Progenitor cell of endocrine pancreas (in vitro differentiated cells): ENCODE measurements around the gene BCAS3. TPM values are rescaled to one million over a fixed set of nuclear protein-coding genes. Genes with fewer than 3 reads are reported as not detected.

Source experiments
- DNase-seq: peaks from one replicate; pipeline ENCODE4 v3.0.0; 2021; ENCODE audit warnings: low spot score; ENCODE audit not compliant: unreplicated experiment
- H3K27ac Mint-ChIP-seq: 2 replicates; pipeline ENCODE4 v1.8.0; 2021; ENCODE audit warnings: mild to moderate bottlenecking, moderate library complexity, mixed read lengths
- H3K27me3 Mint-ChIP-seq: 2 replicates; pipeline ENCODE4 v1.8.0; 2021; ENCODE audit warnings: mixed read lengths
- H3K36me3 Mint-ChIP-seq: 2 replicates; pipeline ENCODE4 v1.8.0; 2022; ENCODE audit warnings: mixed read lengths; ENCODE audit not compliant: insufficient read depth
- H3K4me1 Mint-ChIP-seq: 2 replicates; pipeline ENCODE4 v1.8.0; 2021; ENCODE audit warnings: low read depth, mixed read lengths
- H3K4me3 Mint-ChIP-seq: 2 replicates; pipeline ENCODE4 v1.8.0; 2021; ENCODE audit warnings: low read depth, mild to moderate bottlenecking, moderate library complexity, mixed read lengths
- H3K9me3 Mint-ChIP-seq: 2 replicates; pipeline ENCODE4 v1.8.0; 2021; ENCODE audit warnings: low read depth, mixed read lengths
- CTCF ChIP-seq: fragments of 200-600 bp; sonication (generic); IDR thresholded peaks from one replicate; pipeline ENCODE4 v1.5.0; 2021; ENCODE audit warnings: antibody characterized with exemption, mild to moderate bottlenecking; ENCODE audit not compliant: unreplicated experiment
- total RNA-seq: library from RNA; stranded (reverse); gene quantifications from 2 replicates; pipeline ENCODE4 v1.2.1, GENCODE V29; 2021

Gene BCAS3
- total RNA-seq, 1 donor from 2014 or later = 36.1 TPM

GRCh38 chr17:60781880-60782412 is 104.3 kb downstream of the BCAS3 start:
- Mint-ChIP-seq H3K36me3 (no peaks in the 10 kb centered on the region), H3K4me3 (no peak overlapping the region), H3K9me3 (no peaks in the 10 kb centered on the region), H3K27me3 (no peaks in the 10 kb centered on the region), H3K27ac (no peak overlapping the region), H3K4me1 (no peaks in the 10 kb centered on the region)
- TF ChIP-seq CTCF = no peak
- DNase-seq = no peak

- H3K27ac Mint-ChIP-seq = no peak overlapping the region
Measured at GRCh38 chr17:60782742-60783141, 105.1 kb downstream of the BCAS3 start.

GRCh38 chr17:60790205-60790604 is 112.6 kb downstream of the BCAS3 start:
- TF ChIP-seq CTCF = no peak
- Mint-ChIP-seq H3K36me3 (no peaks in the 10 kb centered on the region), H3K9me3 (peaks cover 6% of the 10 kb centered on the region), H3K27ac (no peak overlapping the region), H3K27me3 (no peaks in the 10 kb centered on the region), H3K4me1 (no peaks in the 10 kb centered on the region), H3K4me3 (no peak overlapping the region)
- DNase-seq = no peak

More at GRCh38 chr17:60782742-60783141, 105.1 kb downstream of the BCAS3 start:
- Mint-ChIP-seq H3K9me3 (no peaks in the 10 kb centered on the region), H3K27me3 (no peaks in the 10 kb centered on the region), H3K4me1 (no peaks in the 10 kb centered on the region), H3K4me3 (no peak overlapping the region), H3K36me3 (no peaks in the 10 kb centered on the region)
- TF ChIP-seq CTCF = no peak
- DNase-seq = no peak

GRCh38 chr17:60792250-60792898 is 114.7 kb downstream of the BCAS3 start:
- H3K4me1 Mint-ChIP-seq = no peaks in the 10 kb centered on the region
- DNase-seq = no peak
- H3K27ac Mint-ChIP-seq = no peak overlapping the region
- no peaks in the 10 kb centered on the region for H3K36me3 Mint-ChIP-seq
- peaks cover 6% of the 10 kb centered on the region for H3K9me3 Mint-ChIP-seq
- H3K27me3 Mint-ChIP-seq = no peaks in the 10 kb centered on the region
- no peak overlapping the region for H3K4me3 Mint-ChIP-seq
- no peak for TF ChIP-seq CTCF

- TF ChIP-seq CTCF = no peak
- Mint-ChIP-seq H3K27ac (no peak overlapping the region), H3K4me1 (no peaks in the 10 kb centered on the region), H3K9me3 (peaks cover 6% of the 10 kb centered on the region), H3K36me3 (no peaks in the 10 kb centered on the region), H3K4me3 (no peak overlapping the region), H3K27me3 (no peaks in the 10 kb centered on the region)
- DNase-seq = no peak
Measured at GRCh38 chr17:60798576-60798975, 120.9 kb downstream of the BCAS3 start.
